ENCODE data around the gene PROM2.
"Not testable (repeated sequence)": the region's sequence is repeated elsewhere in the genome, so short reads cannot be mapped to it uniquely, and the experiment has no call there.

DNA sequence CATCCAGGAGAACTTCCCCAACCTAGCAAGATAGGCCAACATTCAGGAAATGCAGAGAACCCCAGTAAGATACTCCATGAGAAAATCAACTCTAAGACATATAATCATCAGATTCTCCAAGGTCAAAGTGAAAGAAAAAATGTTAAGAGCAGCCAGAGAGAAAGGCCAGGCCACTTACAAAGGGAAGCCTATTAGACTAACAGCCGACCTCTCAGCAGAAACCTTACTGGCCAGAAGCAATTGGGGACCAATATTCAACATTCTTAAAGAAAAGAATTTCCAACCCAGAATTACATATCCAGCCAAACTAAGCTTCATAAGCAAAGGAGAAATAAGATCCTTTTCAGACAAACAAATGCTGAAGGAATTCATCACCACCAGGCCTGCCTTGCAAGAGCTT is 32.2 kb upstream of the PROM2 start:
- TF ChIP-seq, protein P1, sequence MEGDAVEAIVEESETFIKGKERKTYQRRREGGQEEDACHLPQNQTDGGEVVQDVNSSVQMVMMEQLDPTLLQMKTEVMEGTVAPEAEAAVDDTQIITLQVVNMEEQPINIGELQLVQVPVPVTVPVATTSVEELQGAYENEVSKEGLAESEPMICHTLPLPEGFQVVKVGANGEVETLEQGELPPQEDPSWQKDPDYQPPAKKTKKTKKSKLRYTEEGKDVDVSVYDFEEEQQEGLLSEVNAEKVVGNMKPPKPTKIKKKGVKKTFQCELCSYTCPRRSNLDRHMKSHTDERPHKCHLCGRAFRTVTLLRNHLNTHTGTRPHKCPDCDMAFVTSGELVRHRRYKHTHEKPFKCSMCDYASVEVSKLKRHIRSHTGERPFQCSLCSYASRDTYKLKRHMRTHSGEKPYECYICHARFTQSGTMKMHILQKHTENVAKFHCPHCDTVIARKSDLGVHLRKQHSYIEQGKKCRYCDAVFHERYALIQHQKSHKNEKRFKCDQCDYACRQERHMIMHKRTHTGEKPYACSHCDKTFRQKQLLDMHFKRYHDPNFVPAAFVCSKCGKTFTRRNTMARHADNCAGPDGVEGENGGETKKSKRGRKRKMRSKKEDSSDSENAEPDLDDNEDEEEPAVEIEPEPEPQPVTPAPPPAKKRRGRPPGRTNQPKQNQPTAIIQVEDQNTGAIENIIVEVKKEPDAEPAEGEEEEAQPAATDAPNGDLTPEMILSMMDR (conservative IDR thresholded peaks at IDR 0.05), result not testable (repeated sequence)
- not testable (repeated sequence) for TF ChIP-seq ZFX (IDR thresholded peaks at IDR 0.05)
